ENCODE data around the gene CMIP.

CMIP gene

GRCh38 chr16:81546781-81547180, 102.2 kb downstream of the CMIP start:
- no peaks in the 10 kb centered on the region for H3K27me3 ChIP-seq (replicated peaks; ENCODE audit: control insufficient read depth, insufficient read depth, low read length)
- no peak for DNase-seq (ENCODE audit: extremely low read depth, insufficient read length)
- no peaks in the 10 kb centered on the region for H3K36me3 ChIP-seq (ENCODE audit: control insufficient read depth, insufficient read depth, low read length)
- TF ChIP-seq, protein P1, sequence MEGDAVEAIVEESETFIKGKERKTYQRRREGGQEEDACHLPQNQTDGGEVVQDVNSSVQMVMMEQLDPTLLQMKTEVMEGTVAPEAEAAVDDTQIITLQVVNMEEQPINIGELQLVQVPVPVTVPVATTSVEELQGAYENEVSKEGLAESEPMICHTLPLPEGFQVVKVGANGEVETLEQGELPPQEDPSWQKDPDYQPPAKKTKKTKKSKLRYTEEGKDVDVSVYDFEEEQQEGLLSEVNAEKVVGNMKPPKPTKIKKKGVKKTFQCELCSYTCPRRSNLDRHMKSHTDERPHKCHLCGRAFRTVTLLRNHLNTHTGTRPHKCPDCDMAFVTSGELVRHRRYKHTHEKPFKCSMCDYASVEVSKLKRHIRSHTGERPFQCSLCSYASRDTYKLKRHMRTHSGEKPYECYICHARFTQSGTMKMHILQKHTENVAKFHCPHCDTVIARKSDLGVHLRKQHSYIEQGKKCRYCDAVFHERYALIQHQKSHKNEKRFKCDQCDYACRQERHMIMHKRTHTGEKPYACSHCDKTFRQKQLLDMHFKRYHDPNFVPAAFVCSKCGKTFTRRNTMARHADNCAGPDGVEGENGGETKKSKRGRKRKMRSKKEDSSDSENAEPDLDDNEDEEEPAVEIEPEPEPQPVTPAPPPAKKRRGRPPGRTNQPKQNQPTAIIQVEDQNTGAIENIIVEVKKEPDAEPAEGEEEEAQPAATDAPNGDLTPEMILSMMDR (IDR thresholded peaks at IDR 0.05; ENCODE audit: insufficient read depth, low read length, poor library complexity, severe bottlenecking) = no peak
- no peak overlapping the region for H3K4me3 ChIP-seq (replicated peaks; ENCODE audit: low read depth, low read length)

GRCh38 chr16:81547194-81547938, 102.8 kb downstream of the CMIP start:
- Histone ChIP-seq H3K27me3 (replicated peaks; ENCODE audit: control insufficient read depth, insufficient read depth, low read length) (no peaks in the 10 kb centered on the region), H3K36me3 (ENCODE audit: control insufficient read depth, insufficient read depth, low read length) (no peaks in the 10 kb centered on the region), H3K4me3 (replicated peaks; ENCODE audit: low read depth, low read length) (no peak overlapping the region)
- TF ChIP-seq, protein P1 (IDR thresholded peaks at IDR 0.05; ENCODE audit: insufficient read depth, low read length, poor library complexity, severe bottlenecking) = no peak
- no peak for DNase-seq (ENCODE audit: extremely low read depth, insufficient read length)

GRCh38 chr16:81547939-81548216, 103.3 kb downstream of the CMIP start:
- TF ChIP-seq, protein P1 (IDR thresholded peaks at IDR 0.05; ENCODE audit: insufficient read depth, low read length, poor library complexity, severe bottlenecking) = no peak
- no peaks in the 10 kb centered on the region for H3K27me3 ChIP-seq (replicated peaks; ENCODE audit: control insufficient read depth, insufficient read depth, low read length)

DNA sequence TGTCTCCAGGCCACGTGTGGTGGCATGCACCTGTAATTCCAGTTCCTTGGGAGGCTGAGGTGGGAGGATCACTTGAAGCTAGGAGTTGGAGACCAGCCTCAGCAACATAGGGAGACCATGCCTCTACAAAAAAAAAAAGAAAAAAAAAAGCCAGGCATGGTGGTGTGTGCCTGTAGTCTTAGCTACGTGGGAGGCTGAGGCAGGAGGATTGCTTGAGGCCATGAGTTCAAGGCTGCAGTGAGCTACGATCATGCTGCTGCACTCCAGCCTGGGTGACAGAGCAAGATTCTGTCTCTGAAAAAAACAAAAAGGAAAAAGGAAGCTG, 103.9 kb downstream of the CMIP start:
- Histone ChIP-seq H3K4me3 (replicated peaks; ENCODE audit: low read depth, low read length) (no peak overlapping the region), H3K36me3 (ENCODE audit: control insufficient read depth, insufficient read depth, low read length) (no peaks in the 10 kb centered on the region), H3K27me3 (replicated peaks; ENCODE audit: control insufficient read depth, insufficient read depth, low read length) (no peaks in the 10 kb centered on the region)
- no peak for DNase-seq (ENCODE audit: extremely low read depth, insufficient read length)
- TF ChIP-seq, protein P1 (IDR thresholded peaks at IDR 0.05; ENCODE audit: insufficient read depth, low read length, poor library complexity, severe bottlenecking) = no peak

More at GRCh38 chr16:81547939-81548216, 103.3 kb downstream of the CMIP start:
- no peak overlapping the region for H3K4me3 ChIP-seq (replicated peaks; ENCODE audit: low read depth, low read length)
- H3K36me3 ChIP-seq (ENCODE audit: control insufficient read depth, insufficient read depth, low read length) = no peaks in the 10 kb centered on the region
- no peak for DNase-seq (ENCODE audit: extremely low read depth, insufficient read length)

DNA sequence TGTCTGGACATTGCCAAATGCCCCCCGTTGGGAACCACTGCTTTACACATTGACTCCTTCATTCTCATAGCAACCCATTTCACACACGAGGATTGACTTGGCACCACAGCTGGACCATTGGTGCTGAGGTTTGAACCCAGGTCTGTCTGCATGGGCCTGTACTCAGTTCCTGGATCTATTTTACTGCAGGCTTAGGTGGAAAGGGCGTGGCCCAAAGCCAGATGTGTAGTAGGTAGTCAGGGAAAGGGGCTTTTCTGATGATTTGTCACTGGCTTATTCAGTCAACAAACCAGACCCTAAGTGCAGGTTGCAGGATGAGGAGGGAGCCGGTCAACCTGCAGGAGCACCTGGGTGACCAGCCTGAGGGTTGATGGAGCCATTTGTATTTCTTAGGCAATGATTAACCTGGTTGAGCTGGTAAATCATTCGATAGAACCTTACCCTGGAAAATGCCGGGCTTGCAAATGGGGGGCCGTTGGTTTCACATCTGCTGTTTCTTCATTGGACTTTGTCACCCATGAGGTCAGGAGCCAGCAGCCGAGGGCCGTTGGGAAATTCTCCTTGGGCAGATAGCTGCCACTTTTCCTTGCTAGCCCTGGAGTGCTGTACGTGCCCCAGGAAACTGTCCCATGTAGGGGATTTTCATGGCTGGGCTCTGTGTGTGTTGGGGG, 104.4 kb downstream of the CMIP start:
- TF ChIP-seq, protein P1 (IDR thresholded peaks at IDR 0.05; ENCODE audit: insufficient read depth, low read length, poor library complexity, severe bottlenecking) = no peak
- DNase-seq (ENCODE audit: extremely low read depth, insufficient read length) = no peak
- H3K36me3 ChIP-seq (ENCODE audit: control insufficient read depth, insufficient read depth, low read length) = no peaks in the 10 kb centered on the region
- H3K27me3 ChIP-seq (replicated peaks; ENCODE audit: control insufficient read depth, insufficient read depth, low read length) = no peaks in the 10 kb centered on the region
- H3K4me3 ChIP-seq (replicated peaks; ENCODE audit: low read depth, low read length) = no peak overlapping the region

All from GM06990 (cell line).